Stimulated activated CD4-positive, alpha-beta T cell treated with anti-CD3 and anti-CD28 coated beads, Interleukin-1b, Interleukin-23, amount 100 ng/mL, for 48 hours (primary cell): ENCODE data around the gene PABPC3.
A peak's percentile ranks its signal among the peaks of the same experiment; 100 is the strongest.

Experiments used
- DNase-seq: peaks from one replicate; pipeline ENCODE4 v3.0.0-alpha.2; 2020

The PABPC3 gene

GRCh38 chr13:25095851-25096453 is at the start of gene PABPC3:
PABPC3 (plus strand) TSS chr13:25096136; CDS start chr13:25096199, 63 bp downstream.
- peak; percentile 2 for DNase-seq

- no peak for DNase-seq
Measured at GRCh38 chr13:25046274-25046984, 49.5 kb upstream of the PABPC3 start.

- DNase-seq = no peak
Measured at GRCh38 chr13:25046985-25047511, 48.9 kb upstream of the PABPC3 start.

GRCh38 chr13:25051065-25051464 is 44.9 kb upstream of the PABPC3 start:
- DNase-seq = no peak

GRCh38 chr13:25059166-25059565 is 36.8 kb upstream of the PABPC3 start:
- no peak for DNase-seq

GRCh38 chr13:25059958-25060357 is 36.0 kb upstream of the PABPC3 start:
- no peak for DNase-seq

GRCh38 chr13:25062479-25062878 is 33.5 kb upstream of the PABPC3 start:
- no peak for DNase-seq

- DNase-seq = no peak
Measured at GRCh38 chr13:25064396-25064795, 31.5 kb upstream of the PABPC3 start.

- no peak for DNase-seq
Measured at GRCh38 chr13:25065974-25066770, 29.8 kb upstream of the PABPC3 start.

GRCh38 chr13:25067064-25067463 is 28.9 kb upstream of the PABPC3 start:
- DNase-seq = no peak

- no peak for DNase-seq
Measured at GRCh38 chr13:25068810-25069209, 27.1 kb upstream of the PABPC3 start.

GRCh38 chr13:25069236-25069635 is 26.7 kb upstream of the PABPC3 start:
- DNase-seq = no peak

- no peak for DNase-seq
Measured at GRCh38 chr13:25069911-25070310, 26.0 kb upstream of the PABPC3 start.

- no peak for DNase-seq
Measured at GRCh38 chr13:25080773-25081172, 15.2 kb upstream of the PABPC3 start.

GRCh38 chr13:25084096-25084495 is 11.8 kb upstream of the PABPC3 start:
- DNase-seq = no peak

- DNase-seq = no peak
Measured at GRCh38 chr13:25085125-25085742, 10.7 kb upstream of the PABPC3 start.

- no peak for DNase-seq
Measured at GRCh38 chr13:25088562-25089221, 7.2 kb upstream of the PABPC3 start.

GRCh38 chr13:25097426-25097825 is 1.5 kb downstream of the PABPC3 start:
- DNase-seq = no peak

- DNase-seq = no peak
Measured at GRCh38 chr13:25103711-25104110, 7.8 kb downstream of the PABPC3 start.

- DNase-seq = no peak
Measured at GRCh38 chr13:25109341-25109740, 13.4 kb downstream of the PABPC3 start.

- DNase-seq = no peak
Measured at GRCh38 chr13:25110956-25111584, 15.1 kb downstream of the PABPC3 start.

- DNase-seq = no peak
Measured at GRCh38 chr13:25111585-25111956, 15.6 kb downstream of the PABPC3 start.
